ENCODE data around the gene ATRN.
A peak's percentile ranks its signal among the peaks of the same experiment; 100 is the strongest.

The ATRN gene

DNA sequence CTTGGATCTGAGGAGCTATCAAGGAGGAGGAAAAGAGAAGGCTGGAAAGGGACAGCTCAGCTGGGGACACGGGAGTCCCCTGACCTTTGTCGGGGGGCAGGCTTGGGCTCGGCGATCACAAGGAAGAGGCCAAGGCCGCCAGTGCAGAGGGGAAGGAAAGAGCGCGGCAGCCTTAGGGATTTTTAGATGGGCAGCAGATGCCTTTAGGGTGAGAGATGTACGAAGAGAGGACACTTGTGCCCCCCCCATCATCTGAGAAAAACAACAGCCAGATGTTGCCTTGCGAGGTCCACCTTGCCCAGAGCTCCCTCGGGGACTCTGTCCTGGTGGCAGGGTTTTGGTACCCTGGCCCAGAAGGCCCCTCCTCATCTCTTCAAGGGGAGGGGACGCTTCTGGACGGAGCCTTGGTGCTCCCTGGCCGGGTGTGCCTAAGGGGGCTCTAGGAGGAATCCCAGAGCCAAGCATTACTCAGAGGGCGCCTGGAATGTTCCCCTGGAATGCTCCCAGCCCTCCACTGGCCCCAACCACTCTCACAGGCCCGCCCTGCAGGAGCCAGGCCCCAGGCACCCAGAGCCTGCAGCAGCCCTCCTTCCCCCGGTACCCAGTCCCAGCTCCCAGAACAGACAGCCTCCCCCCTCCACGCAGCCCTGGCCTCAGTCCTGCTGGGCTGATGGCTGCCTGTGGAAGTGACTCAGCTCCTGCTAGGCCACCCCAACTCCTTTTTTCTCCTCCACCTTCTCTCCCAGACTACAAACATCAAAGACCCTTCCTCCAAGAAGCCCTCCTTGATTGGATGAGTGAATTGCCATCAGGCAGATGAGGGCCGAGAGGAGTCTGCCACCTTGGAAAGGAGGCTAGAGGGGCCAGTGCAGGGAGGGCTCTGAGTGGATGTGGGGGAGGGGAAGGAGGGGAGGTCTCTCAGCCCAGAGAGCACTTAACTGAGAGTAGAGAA lies 209.2 kb downstream of the ATRN start:
- peak overlapping the region; percentile 94 for H3K4me3 ChIP-seq (replicated peaks; ENCODE audit: low read depth, low read length)
- TF ChIP-seq, protein P1, sequence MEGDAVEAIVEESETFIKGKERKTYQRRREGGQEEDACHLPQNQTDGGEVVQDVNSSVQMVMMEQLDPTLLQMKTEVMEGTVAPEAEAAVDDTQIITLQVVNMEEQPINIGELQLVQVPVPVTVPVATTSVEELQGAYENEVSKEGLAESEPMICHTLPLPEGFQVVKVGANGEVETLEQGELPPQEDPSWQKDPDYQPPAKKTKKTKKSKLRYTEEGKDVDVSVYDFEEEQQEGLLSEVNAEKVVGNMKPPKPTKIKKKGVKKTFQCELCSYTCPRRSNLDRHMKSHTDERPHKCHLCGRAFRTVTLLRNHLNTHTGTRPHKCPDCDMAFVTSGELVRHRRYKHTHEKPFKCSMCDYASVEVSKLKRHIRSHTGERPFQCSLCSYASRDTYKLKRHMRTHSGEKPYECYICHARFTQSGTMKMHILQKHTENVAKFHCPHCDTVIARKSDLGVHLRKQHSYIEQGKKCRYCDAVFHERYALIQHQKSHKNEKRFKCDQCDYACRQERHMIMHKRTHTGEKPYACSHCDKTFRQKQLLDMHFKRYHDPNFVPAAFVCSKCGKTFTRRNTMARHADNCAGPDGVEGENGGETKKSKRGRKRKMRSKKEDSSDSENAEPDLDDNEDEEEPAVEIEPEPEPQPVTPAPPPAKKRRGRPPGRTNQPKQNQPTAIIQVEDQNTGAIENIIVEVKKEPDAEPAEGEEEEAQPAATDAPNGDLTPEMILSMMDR (IDR thresholded peaks at IDR 0.05; ENCODE audit: low read depth, low read length, missing control alignments): no peak
- DNase-seq (ENCODE audit: extremely low read depth, low read depth): peak; percentile 63

GRCh38 chr20:3680701-3681351 lies 210.0 kb downstream of the ATRN start:
- peak overlapping the region; percentile 94 for H3K4me3 ChIP-seq (replicated peaks; ENCODE audit: low read depth, low read length)
- DNase-seq (ENCODE audit: extremely low read depth, low read depth): no peak
- TF ChIP-seq, protein P1 (IDR thresholded peaks at IDR 0.05; ENCODE audit: low read depth, low read length, missing control alignments): no peak

- H3K4me3 ChIP-seq (replicated peaks; ENCODE audit: low read depth, low read length): peak overlapping the region; percentile 94
- TF ChIP-seq, protein P1 (IDR thresholded peaks at IDR 0.05; ENCODE audit: low read depth, low read length, missing control alignments): no peak
- no peak for DNase-seq (ENCODE audit: extremely low read depth, low read depth)
Observed at GRCh38 chr20:3681352-3681930, 210.6 kb downstream of the ATRN start.

GRCh38 chr20:3681931-3682781 lies 211.3 kb downstream of the ATRN start, which contains the start of gene ADAM33:
TSS of gene ADAM33 (minus strand) at chr20:3682010. CDS start at chr20:3682004, 6 bp downstream.
- peak within 1 kb of the TSS; percentile 94 for H3K4me3 ChIP-seq (replicated peaks; ENCODE audit: low read depth, low read length)
- TF ChIP-seq, protein P1 (IDR thresholded peaks at IDR 0.05; ENCODE audit: low read depth, low read length, missing control alignments): peak; percentile 2
- DNase-seq (ENCODE audit: extremely low read depth, low read depth): no peak

- DNase-seq (ENCODE audit: extremely low read depth, low read depth): no peak
- H3K4me3 ChIP-seq (replicated peaks; ENCODE audit: low read depth, low read length): no peak overlapping the region
- TF ChIP-seq, protein P1 (IDR thresholded peaks at IDR 0.05; ENCODE audit: low read depth, low read length, missing control alignments): no peak
Observed at GRCh38 chr20:3685341-3685740, 214.5 kb downstream of the ATRN start.

DNA sequence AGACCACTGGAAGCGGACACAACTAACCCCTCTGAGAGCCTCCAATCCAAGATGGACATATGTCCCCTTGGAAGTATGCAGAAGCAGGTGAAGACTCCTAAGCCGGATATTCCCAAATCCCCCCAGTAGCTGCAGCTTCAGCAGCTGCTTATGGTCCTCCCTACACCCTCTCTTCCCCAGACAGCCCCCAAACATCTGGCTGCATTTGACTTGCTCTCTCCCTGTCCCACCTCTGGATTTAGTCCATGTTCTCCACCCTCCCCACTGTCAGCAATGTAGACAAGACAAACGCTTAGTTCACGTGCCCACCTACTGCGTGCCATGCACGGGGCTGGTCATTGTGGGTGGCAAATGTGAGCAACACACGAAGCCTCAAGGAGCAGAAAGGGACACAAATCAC lies 215.6 kb downstream of the ATRN start:
- no peak overlapping the region for H3K4me3 ChIP-seq (replicated peaks; ENCODE audit: low read depth, low read length)
- TF ChIP-seq, protein P1 (IDR thresholded peaks at IDR 0.05; ENCODE audit: low read depth, low read length, missing control alignments): no peak
- DNase-seq (ENCODE audit: extremely low read depth, low read depth): no peak

Data from HFF-Myc (cell line).